SU-DHL-6 (cell line): ENCODE data around the gene AKIRIN1.

Experiments
- H2AFZ ChIP-seq: fragments of 200-600 bp; sonication (generic); 2 replicates; pipeline ENCODE4 v1.6.1; 2014; ENCODE audit warnings: low read depth, mild to moderate bottlenecking, moderate library complexity, mixed read lengths, antibody characterized with exemption, low read length; ENCODE audit not compliant: severe bottlenecking
- H3F3A ChIP-seq: fragments of 200-600 bp; shearing (Covaris generic); 2 replicates; pipeline ENCODE4 v1.6.0; 2016; ENCODE audit warnings: antibody characterized with exemption, mild to moderate bottlenecking; ENCODE audit not compliant: insufficient read depth
- H3K27ac ChIP-seq: fragments of 200-600 bp; sonication (generic); 2 replicates; pipeline ENCODE4 v1.5.1; 2016; ENCODE audit warnings: low read depth, mild to moderate bottlenecking, low read length, moderate library complexity, mixed read lengths
- H3K27me3 ChIP-seq: fragments of 200-600 bp; sonication (generic), shearing (Covaris generic); 2 replicates; pipeline ENCODE4 v1.6.0; 2014; ENCODE audit warnings: mild to moderate bottlenecking, low read length
- H3K36me3 ChIP-seq: fragments of 200-600 bp; sonication (generic); 2 replicates; pipeline ENCODE4 v1.6.1; 2014; ENCODE audit warnings: mild to moderate bottlenecking, low read length, mixed read lengths
- H3K4me2 ChIP-seq: fragments of 300-600, 200-600 bp; shearing (Covaris generic), sonication (generic); 2 replicates; pipeline ENCODE4 v1.6.0; 2014; ENCODE audit warnings: low read length, low read depth, mild to moderate bottlenecking; ENCODE audit not compliant: poor library complexity, severe bottlenecking
- H3K4me3 ChIP-seq: fragments of 200-600 bp; sonication (generic); 2 replicates; pipeline ENCODE4 v1.5.1; 2014; ENCODE audit warnings: antibody characterized with exemption, low read length, mild to moderate bottlenecking, mixed read lengths; ENCODE audit not compliant: insufficient read depth, poor library complexity, severe bottlenecking
- H3K79me2 ChIP-seq: fragments of 200-600 bp; sonication (generic); 2 replicates; pipeline ENCODE4 v1.6.1; 2014; ENCODE audit warnings: mild to moderate bottlenecking, low read length, moderate library complexity; ENCODE audit not compliant: insufficient read depth
- H3K9ac ChIP-seq: fragments of 200-600 bp; sonication (generic); 2 replicates; pipeline ENCODE4 v1.7.0; 2014; ENCODE audit warnings: mild to moderate bottlenecking, low read length
- H3K9me2 ChIP-seq: fragments of 200-600 bp; sonication (generic); replicated peaks from 2 replicates; pipeline ENCODE4 v1.6.1; 2014; ENCODE audit warnings: low read length; ENCODE audit not compliant: insufficient read depth
- H3K9me3 ChIP-seq: fragments of 200-600 bp; sonication (generic); 2 replicates; pipeline ENCODE4 v1.6.1; 2014; ENCODE audit warnings: low read length, mixed read lengths; ENCODE audit not compliant: insufficient read depth
- H4K20me1 ChIP-seq: fragments of 200-600 bp; sonication (generic); 2 replicates; pipeline ENCODE4 v1.6.1; 2014; ENCODE audit warnings: low read depth, mild to moderate bottlenecking, antibody characterized with exemption, low read length, moderate library complexity, mixed read lengths
- CTCF ChIP-seq: fragments of 200-600 bp; sonication (generic); IDR thresholded peaks from one replicate; pipeline ENCODE4 v1.5.1; 2017; ENCODE audit warnings: antibody characterized with exemption, mild to moderate bottlenecking, low read length, moderate library complexity; ENCODE audit not compliant: insufficient read depth, poor library complexity, severe bottlenecking
- EZH2phosphoT487 ChIP-seq: fragments of 200-600 bp; sonication (generic), shearing (Covaris generic); conservative IDR thresholded peaks from 2 replicates; pipeline ENCODE4 v1.6.1; 2018; ENCODE audit warnings: mild to moderate bottlenecking, antibody characterized with exemption, low read length, moderate library complexity, mixed read lengths

The AKIRIN1 gene

DNA sequence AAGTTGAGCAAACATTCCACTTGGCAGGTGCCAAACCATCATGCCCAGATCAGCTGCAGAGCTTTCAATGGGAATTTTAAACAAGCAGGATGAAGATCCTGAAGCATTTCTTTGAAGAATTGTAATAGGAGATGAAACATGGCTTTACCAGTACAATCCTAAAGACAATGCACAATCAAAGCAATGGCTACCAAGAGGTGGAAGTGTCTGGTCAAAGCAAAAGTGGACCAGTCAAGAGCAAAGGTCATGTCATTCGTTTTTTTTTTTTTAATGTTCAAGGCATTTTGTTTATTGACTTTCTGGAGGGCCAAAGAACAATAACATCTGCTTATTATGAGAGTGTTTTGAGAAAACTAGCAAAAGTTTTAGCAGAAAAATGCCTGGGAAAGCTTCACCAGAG, 32.1 kb downstream of the AKIRIN1 start:
- no peaks in the 10 kb centered on the region for H3K27me3 ChIP-seq
- no peak overlapping the region for H3K4me2 ChIP-seq
- H3K9ac ChIP-seq, result no peak overlapping the region
- no peaks in the 10 kb centered on the region for H4K20me1 ChIP-seq
- H2AFZ ChIP-seq, result no peak overlapping the region
- no peaks in the 10 kb centered on the region for H3K9me2 ChIP-seq
- H3K36me3 ChIP-seq, result no peaks in the 10 kb centered on the region
- H3K9me3 ChIP-seq, result no peaks in the 10 kb centered on the region
- no peaks in the 10 kb centered on the region for H3F3A ChIP-seq
- no peak overlapping the region for H3K4me3 ChIP-seq
- H3K79me2 ChIP-seq, result peaks cover 16% of the 10 kb centered on the region
- TF ChIP-seq EZH2phosphoT487 (no peak), CTCF (no peak)
- no peak overlapping the region for H3K27ac ChIP-seq

GRCh38 chr1:39026051-39026865, 35.2 kb downstream of the AKIRIN1 start, which contains the start of gene NDUFS5:
TSS of gene NDUFS5 (plus strand) at chr1:39026350. CDS start at chr1:39028725, 2,375 bp downstream.
- Histone ChIP-seq H3K27me3 (no peaks in the 10 kb centered on the region), H3K9me2 (no peaks in the 10 kb centered on the region), H3K9ac (peak within 1 kb of the TSS; percentile 80), H3K79me2 (peaks cover 24% of the 10 kb centered on the region), H3K4me3 (peak within 1 kb of the TSS; percentile 87), H4K20me1 (no peaks in the 10 kb centered on the region), H2AFZ (peak within 1 kb of the TSS; percentile 94), H3F3A (no peaks in the 10 kb centered on the region), H3K36me3 (peaks cover 4% of the 10 kb centered on the region; the same call in 1 of the 2 replicates), H3K9me3 (no peaks in the 10 kb centered on the region), H3K27ac (peak within 1 kb of the TSS; percentile 51), H3K4me2 (peak within 1 kb of the TSS; percentile 76)
- no peak for TF ChIP-seq CTCF
- TF ChIP-seq EZH2phosphoT487, result no peak

DNA sequence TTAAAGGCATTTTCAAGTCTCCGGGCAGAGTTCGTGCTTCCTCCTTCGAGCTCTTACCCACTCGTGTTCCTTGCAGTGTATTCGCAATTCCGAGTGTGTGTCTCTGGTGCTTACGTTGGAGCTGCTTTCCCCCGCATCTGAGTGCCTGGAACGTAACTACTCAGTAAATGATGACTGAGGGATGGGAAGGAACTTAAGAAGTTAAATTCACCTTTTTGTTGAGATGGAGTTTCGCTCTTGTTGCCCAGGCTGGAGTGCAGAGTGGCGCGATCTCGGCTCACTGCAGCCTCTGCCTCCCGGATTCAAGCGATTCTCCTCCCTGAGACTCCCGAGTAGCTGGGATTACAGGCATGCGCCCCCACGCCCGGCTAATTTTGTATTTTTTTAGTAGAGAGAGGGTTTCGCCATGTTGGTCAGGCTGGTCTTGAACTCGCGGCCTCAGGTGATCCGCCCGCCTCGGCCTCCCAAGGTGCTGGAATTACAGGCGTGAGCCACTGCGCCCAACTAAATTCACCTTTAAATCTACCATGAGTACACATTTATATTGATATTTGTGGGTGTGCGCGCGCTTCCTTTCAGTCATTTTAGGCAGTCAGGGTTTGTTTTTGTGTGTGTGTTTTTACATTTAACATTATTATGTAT, 35.9 kb downstream of the AKIRIN1 start:
- Histone ChIP-seq H3K9me2 (no peaks in the 10 kb centered on the region), H2AFZ (peak overlapping the region; percentile 94), H3F3A (no peaks in the 10 kb centered on the region)

More for the DNA sequence above, 35.9 kb downstream of the AKIRIN1 start:
- Histone ChIP-seq H3K9me3 (no peaks in the 10 kb centered on the region), H3K27ac (peak overlapping the region; percentile 51), H3K79me2 (peaks cover 24% of the 10 kb centered on the region), H3K27me3 (no peaks in the 10 kb centered on the region), H3K4me2 (peak overlapping the region; percentile 76), H3K4me3 (peak overlapping the region; percentile 87), H3K36me3 (peaks cover 4% of the 10 kb centered on the region; the same call in 1 of the 2 replicates), H4K20me1 (no peaks in the 10 kb centered on the region), H3K9ac (peak overlapping the region; percentile 80)
- TF ChIP-seq EZH2phosphoT487 (no peak), CTCF (no peak)
